GM23338 (cell line): ENCODE measurements around the gene GALNT9. TPM values are rescaled to one million over a fixed set of nuclear protein-coding genes. Genes with fewer than 3 reads are reported as not detected.

Source experiments
- ATAC-seq: fragments of 200-7000 bp; cut with Tn5 transposase; 3 replicates; pipeline ENCODE4 v1.9.1; 2020
- DNase-seq: peaks from one replicate; pipeline ENCODE4 v3.0.0-alpha.2; 2015; ENCODE audit warnings: low spot score
- H2AFZ ChIP-seq: fragments of 200-600 bp; sonication (generic); 2 replicates; pipeline ENCODE4 v1.8.0; 2016; ENCODE audit warnings: antibody characterized with exemption, mild to moderate bottlenecking, moderate library complexity
- H3F3A ChIP-seq: fragments of 200-600 bp; sonication (generic); replicated peaks from 2 replicates; pipeline ENCODE4 v1.8.0; 2017; ENCODE audit warnings: antibody characterized with exemption, mixed run types, low read depth
- H3K27ac ChIP-seq: fragments of 200-600 bp; sonication (generic); 2 replicates; pipeline ENCODE4 v1.6.1; 2016; ENCODE audit warnings: low read depth
- H3K27me3 ChIP-seq: fragments of 200-600 bp; sonication (generic); 2 replicates; pipeline ENCODE4 v1.8.0; 2016; ENCODE audit warnings: mild to moderate bottlenecking, mixed run types, moderate library complexity; ENCODE audit not compliant: insufficient read depth
- H3K36me3 ChIP-seq: fragments of 200-600 bp; sonication (generic); 2 replicates; pipeline ENCODE4 v1.8.0; 2016; ENCODE audit warnings: mild to moderate bottlenecking; ENCODE audit not compliant: insufficient read depth
- H3K4me1 ChIP-seq: fragments of 200-600 bp; sonication (generic); 2 replicates; pipeline ENCODE4 v1.8.0; 2016; ENCODE audit warnings: mild to moderate bottlenecking, moderate library complexity; ENCODE audit not compliant: insufficient read depth
- H3K4me2 ChIP-seq: fragments of 200-600 bp; sonication (generic); 2 replicates; pipeline ENCODE4 v1.7.1; 2017; ENCODE audit warnings: mixed run types
- H3K4me3 ChIP-seq: fragments of 200-600 bp; sonication (generic); 2 replicates; pipeline ENCODE4 v1.6.1; 2016; ENCODE audit warnings: mixed run types
- H3K79me2 ChIP-seq: fragments of 200-600 bp; sonication (generic); replicated peaks from 2 replicates; pipeline ENCODE4 v1.8.0; 2017; ENCODE audit warnings: mild to moderate bottlenecking; ENCODE audit not compliant: insufficient read depth
- H3K9me2 ChIP-seq: fragments of 200-600 bp; sonication (generic); 2 replicates; pipeline ENCODE4 v1.8.0; 2017; ENCODE audit not compliant: insufficient read depth
- H4K20me1 ChIP-seq: fragments of 200-600 bp; sonication (generic); replicated peaks from 2 replicates; pipeline ENCODE4 v1.8.0; 2017; ENCODE audit warnings: mild to moderate bottlenecking; ENCODE audit not compliant: insufficient read depth
- H3K27ac Mint-ChIP-seq: 2 replicates; pipeline ENCODE4 v1.8.0; 2020; ENCODE audit warnings: inconsistent platforms, mild to moderate bottlenecking, moderate library complexity, mixed read lengths
- H3K27me3 Mint-ChIP-seq: 3 replicates; pipeline ENCODE4 v1.8.0; 2022; ENCODE audit warnings: low read depth, mild to moderate bottlenecking, moderate library complexity, mixed read lengths, inconsistent platforms; ENCODE audit not compliant: insufficient read depth, poor library complexity
- H3K36me3 Mint-ChIP-seq: 3 replicates; pipeline ENCODE4 v1.8.0; 2021; ENCODE audit warnings: low read depth, mild to moderate bottlenecking, inconsistent platforms, moderate library complexity, mixed read lengths
- H3K4me1 Mint-ChIP-seq: 3 replicates; pipeline ENCODE4 v1.8.0; 2020; ENCODE audit warnings: mild to moderate bottlenecking, inconsistent platforms, mixed read lengths
- H3K4me3 Mint-ChIP-seq: 3 replicates; pipeline ENCODE4 v1.8.0; 2021; ENCODE audit warnings: moderate library complexity, mild to moderate bottlenecking, inconsistent platforms, mixed read lengths
- H3K9me3 Mint-ChIP-seq: 3 replicates; pipeline ENCODE4 v1.8.0; 2020; ENCODE audit warnings: moderate library complexity, mild to moderate bottlenecking, inconsistent platforms, mixed read lengths
- EZH2 ChIP-seq: fragments of 200-600 bp; sonication (generic); IDR thresholded peaks from one replicate; pipeline ENCODE4 v1.8.0; 2017; ENCODE audit warnings: antibody characterized with exemption, mild to moderate bottlenecking, low read depth; ENCODE audit not compliant: unreplicated experiment
- EZH2phosphoT487 ChIP-seq: fragments of 200-600 bp; sonication (generic); IDR thresholded peaks from one replicate; pipeline ENCODE4 v1.8.1; 2018; ENCODE audit warnings: antibody characterized with exemption; ENCODE audit not compliant: unreplicated experiment
- JUNB ChIP-seq: IDR thresholded peaks from one replicate; pipeline ENCODE4 v1.6.1; 2016; ENCODE audit warnings: antibody characterized with exemption; ENCODE audit not compliant: unreplicated experiment
- POLR2AphosphoS5 ChIP-seq: IDR thresholded peaks from 2 replicates; pipeline ENCODE4 v1.6.1; 2016; ENCODE audit warnings: antibody characterized with exemption, low read depth
- STAT1 ChIP-seq: IDR thresholded peaks from one replicate; pipeline ENCODE4 v1.6.1; 2016; ENCODE audit warnings: antibody characterized with exemption; ENCODE audit not compliant: unreplicated experiment
- ZNF114 ChIP-seq: fragments of 250-450 bp; sonication (Bioruptor Pico); IDR thresholded peaks from 2 replicates; pipeline ENCODE4 v1.5.0; 2020; ENCODE audit warnings: mild to moderate bottlenecking, moderate library complexity
- ZNF331 ChIP-seq: fragments of 250-450 bp; sonication (Bioruptor Pico); IDR thresholded peaks from 2 replicates; pipeline ENCODE4 v1.5.0; 2020; ENCODE audit warnings: low read depth, mild to moderate bottlenecking, moderate library complexity
- polyA plus RNA-seq: library from polyadenylated mRNA; unstranded; fragments of >200 nt; fragmentation: Nextera tagmentation; extraction: Ambion mirVana; gene quantifications from 2 replicates; pipeline ENCODE4 v1.2.1, GENCODE V29; 2016
- total RNA-seq: library from RNA; depleted of rRNA; stranded (reverse); fragments of >200 nt; shearing (Covaris generic); gene quantifications from 2 replicates; pipeline ENCODE4 v1.2.3, GENCODE V29; 2014
- TF ChIP-seq, protein P1 (sequence below): fragments of 250-450 bp; sonication (Bioruptor Pico); IDR thresholded peaks from 2 replicates; pipeline ENCODE4 v1.5.0; 2020; ENCODE audit warnings: mild to moderate bottlenecking, moderate library complexity

The GALNT9 gene
- total and polyA plus RNA-seq, 2 experiments from 2014 or later: 0.81 to 2.5 TPM

DNA sequence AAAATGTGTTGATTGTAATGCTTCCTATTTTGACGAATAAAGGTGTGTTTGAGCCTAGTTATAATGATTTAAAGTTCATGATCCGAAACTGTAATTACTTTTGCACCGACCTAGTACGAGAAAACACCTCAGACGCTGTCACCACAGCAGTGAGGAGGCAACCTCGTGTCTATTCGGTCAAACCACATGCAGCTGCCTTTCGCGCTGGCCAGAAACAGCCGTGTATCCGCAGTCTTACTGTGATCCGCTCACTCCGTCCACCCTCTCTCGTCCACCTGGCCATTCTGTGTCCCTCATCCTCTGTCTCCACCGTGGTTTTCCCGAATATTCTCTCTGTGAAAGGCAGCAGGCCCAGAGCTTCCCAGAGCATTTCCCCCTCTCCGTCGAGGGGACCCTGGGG lies 118.1 kb downstream of the GALNT9 start (continued):
- TF ChIP-seq, protein P1, sequence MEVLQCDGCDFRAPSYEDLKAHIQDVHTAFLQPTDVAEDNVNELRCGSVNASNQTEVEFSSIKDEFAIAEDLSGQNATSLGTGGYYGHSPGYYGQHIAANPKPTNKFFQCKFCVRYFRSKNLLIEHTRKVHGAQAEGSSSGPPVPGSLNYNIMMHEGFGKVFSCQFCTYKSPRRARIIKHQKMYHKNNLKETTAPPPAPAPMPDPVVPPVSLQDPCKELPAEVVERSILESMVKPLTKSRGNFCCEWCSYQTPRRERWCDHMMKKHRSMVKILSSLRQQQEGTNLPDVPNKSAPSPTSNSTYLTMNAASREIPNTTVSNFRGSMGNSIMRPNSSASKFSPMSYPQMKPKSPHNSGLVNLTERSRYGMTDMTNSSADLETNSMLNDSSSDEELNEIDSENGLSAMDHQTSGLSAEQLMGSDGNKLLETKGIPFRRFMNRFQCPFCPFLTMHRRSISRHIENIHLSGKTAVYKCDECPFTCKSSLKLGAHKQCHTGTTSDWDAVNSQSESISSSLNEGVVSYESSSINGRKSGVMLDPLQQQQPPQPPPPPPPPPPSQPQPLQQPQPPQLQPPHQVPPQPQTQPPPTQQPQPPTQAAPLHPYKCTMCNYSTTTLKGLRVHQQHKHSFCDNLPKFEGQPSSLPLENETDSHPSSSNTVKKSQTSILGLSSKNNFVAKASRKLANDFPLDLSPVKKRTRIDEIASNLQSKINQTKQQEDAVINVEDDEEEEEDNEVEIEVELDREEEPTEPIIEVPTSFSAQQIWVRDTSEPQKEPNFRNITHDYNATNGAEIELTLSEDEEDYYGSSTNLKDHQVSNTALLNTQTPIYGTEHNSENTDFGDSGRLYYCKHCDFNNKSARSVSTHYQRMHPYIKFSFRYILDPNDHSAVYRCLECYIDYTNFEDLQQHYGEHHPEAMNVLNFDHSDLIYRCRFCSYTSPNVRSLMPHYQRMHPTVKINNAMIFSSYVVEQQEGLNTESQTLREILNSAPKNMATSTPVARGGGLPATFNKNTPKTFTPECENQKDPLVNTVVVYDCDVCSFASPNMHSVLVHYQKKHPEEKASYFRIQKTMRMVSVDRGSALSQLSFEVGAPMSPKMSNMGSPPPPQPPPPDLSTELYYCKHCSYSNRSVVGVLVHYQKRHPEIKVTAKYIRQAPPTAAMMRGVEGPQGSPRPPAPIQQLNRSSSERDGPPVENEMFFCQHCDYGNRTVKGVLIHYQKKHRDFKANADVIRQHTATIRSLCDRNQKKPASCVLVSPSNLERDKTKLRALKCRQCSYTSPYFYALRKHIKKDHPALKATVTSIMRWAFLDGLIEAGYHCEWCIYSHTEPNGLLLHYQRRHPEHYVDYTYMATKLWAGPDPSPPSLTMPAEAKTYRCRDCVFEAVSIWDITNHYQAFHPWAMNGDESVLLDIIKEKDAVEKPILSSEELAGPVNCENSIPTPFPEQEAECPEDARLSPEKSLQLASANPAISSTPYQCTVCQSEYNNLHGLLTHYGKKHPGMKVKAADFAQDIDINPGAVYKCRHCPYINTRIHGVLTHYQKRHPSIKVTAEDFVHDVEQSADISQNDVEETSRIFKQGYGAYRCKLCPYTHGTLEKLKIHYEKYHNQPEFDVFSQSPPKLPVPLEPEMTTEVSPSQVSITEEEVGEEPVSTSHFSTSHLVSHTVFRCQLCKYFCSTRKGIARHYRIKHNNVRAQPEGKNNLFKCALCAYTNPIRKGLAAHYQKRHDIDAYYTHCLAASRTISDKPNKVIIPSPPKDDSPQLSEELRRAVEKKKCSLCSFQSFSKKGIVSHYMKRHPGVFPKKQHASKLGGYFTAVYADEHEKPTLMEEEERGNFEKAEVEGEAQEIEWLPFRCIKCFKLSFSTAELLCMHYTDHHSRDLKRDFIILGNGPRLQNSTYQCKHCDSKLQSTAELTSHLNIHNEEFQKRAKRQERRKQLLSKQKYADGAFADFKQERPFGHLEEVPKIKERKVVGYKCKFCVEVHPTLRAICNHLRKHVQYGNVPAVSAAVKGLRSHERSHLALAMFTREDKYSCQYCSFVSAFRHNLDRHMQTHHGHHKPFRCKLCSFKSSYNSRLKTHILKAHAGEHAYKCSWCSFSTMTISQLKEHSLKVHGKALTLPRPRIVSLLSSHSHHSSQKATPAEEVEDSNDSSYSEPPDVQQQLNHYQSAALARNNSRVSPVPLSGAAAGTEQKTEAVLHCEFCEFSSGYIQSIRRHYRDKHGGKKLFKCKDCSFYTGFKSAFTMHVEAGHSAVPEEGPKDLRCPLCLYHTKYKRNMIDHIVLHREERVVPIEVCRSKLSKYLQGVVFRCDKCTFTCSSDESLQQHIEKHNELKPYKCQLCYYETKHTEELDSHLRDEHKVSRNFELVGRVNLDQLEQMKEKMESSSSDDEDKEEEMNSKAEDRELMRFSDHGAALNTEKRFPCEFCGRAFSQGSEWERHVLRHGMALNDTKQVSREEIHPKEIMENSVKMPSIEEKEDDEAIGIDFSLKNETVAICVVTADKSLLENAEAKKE (CRISPR knock-in tag): no peak
- TF ChIP-seq STAT1 (no peak), ZNF331 (CRISPR knock-in tag) (no peak), JUNB (no peak), ZNF114 (CRISPR knock-in tag) (no peak), EZH2phosphoT487 (no peak), POLR2AphosphoS5 (no peak), EZH2 (no peak)

- Histone ChIP-seq H3K27ac (no peak overlapping the region), H3F3A (no peaks in the 10 kb centered on the region), H3K9me2 (no peaks in the 10 kb centered on the region), H3K79me2 (no peaks in the 10 kb centered on the region), H3K4me3 (no peak overlapping the region), H4K20me1 (no peaks in the 10 kb centered on the region), H3K4me2 (no peak overlapping the region), H3K27me3 (no peaks in the 10 kb centered on the region), H3K36me3 (no peaks in the 10 kb centered on the region), H3K4me1 (no peaks in the 10 kb centered on the region), H2AFZ (no peak overlapping the region)
- Mint-ChIP-seq H3K27ac (no peak overlapping the region), H3K9me3 (no peaks in the 10 kb centered on the region; the same call in 2 of the 3 replicates), H3K4me3 (no peak overlapping the region), H3K36me3 (no peaks in the 10 kb centered on the region), H3K4me1 (no peaks in the 10 kb centered on the region), H3K27me3 (peaks cover 30% of the 10 kb centered on the region)
- ATAC-seq (peak; percentile 30), DNase-seq (no peak)
- no peak for TF ChIP-seq STAT1
- TF ChIP-seq ZNF114 (CRISPR knock-in tag): no peak
- TF ChIP-seq POLR2AphosphoS5: no peak
- TF ChIP-seq, protein P1 (CRISPR knock-in tag): no peak
- TF ChIP-seq JUNB: no peak
Observed at GRCh38 chr12:132210223-132211055, 119.0 kb downstream of the GALNT9 start.
